GM23248 (cell line): ENCODE data around the gene SEMA4G. TPM values are rescaled to one million over a fixed set of nuclear protein-coding genes. Genes with fewer than 3 reads are reported as not detected.
A peak's percentile ranks its signal among the peaks of the same experiment; 100 is the strongest.

ENCODE experiments used
- DNase-seq: peaks from one replicate; pipeline ENCODE4 v3.0.0-alpha.2; 2015
- H2AFZ ChIP-seq: fragments of 200-600 bp; sonication (generic); 2 replicates; pipeline ENCODE4 v1.6.1; 2016; ENCODE audit warnings: antibody characterized with exemption
- H3F3A ChIP-seq: fragments of 200-600 bp; sonication (generic); 2 replicates; pipeline ENCODE4 v1.6.1; 2016; ENCODE audit warnings: mild to moderate bottlenecking, antibody characterized with exemption, mixed run types; ENCODE audit not compliant: insufficient read depth
- H3K27ac ChIP-seq: fragments of 200-600 bp; sonication (generic); 2 replicates; pipeline ENCODE4 v1.5.1; 2016; ENCODE audit warnings: mild to moderate bottlenecking
- H3K27me3 ChIP-seq: fragments of 200-600 bp; sonication (generic); replicated peaks from 2 replicates; pipeline ENCODE4 v1.6.1; 2016; ENCODE audit warnings: mild to moderate bottlenecking; ENCODE audit not compliant: insufficient read depth
- H3K36me3 ChIP-seq: fragments of 200-600 bp; sonication (generic); 2 replicates; pipeline ENCODE4 v1.6.1; 2016; ENCODE audit warnings: low read depth, mild to moderate bottlenecking
- H3K4me1 ChIP-seq: fragments of 200-600 bp; sonication (generic); 2 replicates; pipeline ENCODE4 v1.6.1; 2016; ENCODE audit warnings: mild to moderate bottlenecking; ENCODE audit not compliant: insufficient read depth
- H3K4me2 ChIP-seq: fragments of 200-600 bp; sonication (generic); one replicate; pipeline ENCODE4 v1.6.1; 2016; ENCODE audit warnings: mild to moderate bottlenecking; ENCODE audit not compliant: unreplicated experiment
- H3K4me3 ChIP-seq: fragments of 200-600 bp; sonication (generic); 2 replicates; pipeline ENCODE4 v1.5.1; 2016; ENCODE audit warnings: mild to moderate bottlenecking
- H3K79me2 ChIP-seq: fragments of 200-600 bp; sonication (generic); 2 replicates; pipeline ENCODE4 v1.6.1; 2016; ENCODE audit warnings: mild to moderate bottlenecking; ENCODE audit not compliant: insufficient read depth
- H3K9ac ChIP-seq: fragments of 200-600 bp; sonication (generic); 2 replicates; pipeline ENCODE4 v1.6.1; 2016; ENCODE audit warnings: mild to moderate bottlenecking
- H3K9me2 ChIP-seq: fragments of 200-600 bp; sonication (generic); 2 replicates; pipeline ENCODE4 v1.6.1; 2016; ENCODE audit warnings: mixed run types, mild to moderate bottlenecking, moderate library complexity; ENCODE audit not compliant: insufficient read depth
- H3K9me3 ChIP-seq: fragments of 200-600 bp; sonication (generic); one replicate; pipeline ENCODE4 v1.6.1; 2017; ENCODE audit warnings: low read depth
- H4K20me1 ChIP-seq: fragments of 200-600 bp; sonication (generic); 2 replicates; pipeline ENCODE4 v1.6.0; 2016; ENCODE audit not compliant: insufficient read depth
- EZH2 ChIP-seq: fragments of 200-600 bp; sonication (generic); IDR thresholded peaks from 2 replicates; pipeline ENCODE4 v1.6.1; 2018; ENCODE audit warnings: antibody characterized with exemption, mild to moderate bottlenecking; ENCODE audit not compliant: insufficient read depth, poor library complexity, severe bottlenecking
- EZH2phosphoT487 ChIP-seq: fragments of 200-600 bp; sonication (generic); IDR thresholded peaks from 2 replicates; pipeline ENCODE4 v1.6.1; 2018; ENCODE audit warnings: antibody characterized with exemption, moderate library complexity, mild to moderate bottlenecking, low read depth; ENCODE audit not compliant: insufficient read depth
- WGBS, 2 experiments: methylation state at CpG; one replicate each; pipeline ENCODE4 v1.1.6; 2015 to 2017; ENCODE audit warnings: low lambda C conversion rate in 2 of 2, low coverage in 1 of 2; ENCODE audit errors: missing lambda C conversion rate in 2 of 2; 5-methylcytosine and 5-hydroxymethylcytosine counted together
- in situ Hi-C: fragments of 300-500 bp; cut with MboI; formaldehyde crosslinking; loops from 2 replicates; pipeline ENCODE4 v1.15.0; 2020
- polyA plus RNA-seq: library from polyadenylated mRNA; unstranded; fragments of >200 nt; fragmentation: Nextera tagmentation; extraction: Ambion mirVana; gene quantifications from 2 replicates; pipeline ENCODE4 v1.2.1, GENCODE V29; 2016
- total RNA-seq: library from RNA; depleted of rRNA; stranded (reverse); fragments of >200 nt; shearing (Covaris generic); gene quantifications from 2 replicates; pipeline ENCODE4 v1.2.3, GENCODE V29; 2014

The SEMA4G gene
- total and polyA plus RNA-seq, 2 experiments from 2014 or later: 0.11 to 1.1 TPM

DNA sequence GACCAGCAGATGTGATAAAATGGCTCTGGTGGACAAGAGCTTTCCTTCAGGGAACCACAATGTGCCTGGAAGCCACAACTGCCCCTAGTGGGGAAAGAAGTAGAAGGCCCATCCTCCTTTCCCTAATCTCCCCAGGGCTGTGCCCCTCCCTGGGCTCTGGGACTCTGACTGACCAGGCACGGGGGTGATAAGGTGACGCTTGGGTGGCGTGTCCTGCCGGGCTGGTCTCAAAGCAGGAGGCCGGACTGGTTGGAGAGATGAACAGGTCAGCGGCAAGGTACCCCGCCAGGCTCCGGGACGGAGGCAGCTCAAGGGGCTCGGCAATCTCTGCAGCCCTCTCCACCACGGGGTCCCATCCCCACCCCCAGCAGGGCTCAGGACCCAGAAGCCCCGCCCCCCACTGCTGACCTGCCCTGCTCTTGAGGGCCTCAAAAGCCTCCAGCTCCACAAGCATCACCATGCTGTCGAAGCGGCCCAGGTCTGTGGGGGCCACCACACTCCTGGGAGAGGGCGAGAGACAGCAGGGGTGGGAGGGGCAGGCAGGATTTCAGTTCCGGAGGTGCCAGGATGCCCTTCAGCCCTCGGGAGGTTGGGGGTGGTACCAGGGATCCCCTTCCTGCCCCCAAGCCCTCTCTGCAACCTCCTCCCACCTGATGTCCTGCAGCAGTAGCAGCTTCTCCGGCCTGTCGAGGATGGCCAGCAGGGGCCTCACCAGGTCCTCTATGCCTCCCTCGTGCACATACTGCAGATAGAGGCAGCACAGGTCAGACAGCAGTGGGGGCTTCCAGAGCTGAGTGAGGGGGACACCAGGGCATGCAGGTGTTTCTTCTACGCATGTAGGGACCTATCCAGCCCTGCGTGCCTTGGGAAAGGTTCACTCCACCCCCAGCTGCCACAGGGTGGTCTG, 42.5 kb downstream of the SEMA4G start:
- no peaks in the 10 kb centered on the region for H3K9me3 ChIP-seq
- H3K27ac ChIP-seq: peak overlapping the region; percentile 73
- TF ChIP-seq EZH2: no peak
- no peak for TF ChIP-seq EZH2phosphoT487
- in situ Hi-C loops: no loop called here
- H3K4me2 ChIP-seq: no peak overlapping the region
- H3K36me3 ChIP-seq: 0 out of 2 replicates have a peak, but pooled peaks cover 5% of the 10 kb centered on the region
- peaks cover 20% of the 10 kb centered on the region; the same call in 1 of the 2 replicates for H3F3A ChIP-seq
- no peak overlapping the region for H3K4me3 ChIP-seq
- H4K20me1 ChIP-seq: no peaks in the 10 kb centered on the region
- WGBS, 2 experiments: 68 to 71% methylated on average over 21 of the region's 22 CpGs
- no peaks in the 10 kb centered on the region for H3K79me2 ChIP-seq
- no peaks in the 10 kb centered on the region for H3K27me3 ChIP-seq
- peak; percentile 52 for DNase-seq
- H2AFZ ChIP-seq: 0 out of 2 replicates have a peak overlapping the region, but pooled peaks have one; percentile 69
- H3K9me2 ChIP-seq: no peaks in the 10 kb centered on the region
- peaks cover 20% of the 10 kb centered on the region for H3K4me1 ChIP-seq
- peak overlapping the region; percentile 34; the same call in 1 of the 2 replicates for H3K9ac ChIP-seq

GRCh38 chr10:101012525-101013364, 43.4 kb downstream of the SEMA4G start:
- Histone ChIP-seq H2AFZ (peak overlapping the region; percentile 69), H4K20me1 (no peaks in the 10 kb centered on the region), H3K79me2 (no peaks in the 10 kb centered on the region), H3K27me3 (no peaks in the 10 kb centered on the region), H3F3A (peaks cover 20% of the 10 kb centered on the region; the same call in 1 of the 2 replicates), H3K27ac (peak overlapping the region; percentile 73), H3K4me2 (peak overlapping the region; percentile 37), H3K4me3 (no peak overlapping the region), H3K4me1 (peaks cover 20% of the 10 kb centered on the region), H3K9me3 (no peaks in the 10 kb centered on the region), H3K9ac (peak overlapping the region; percentile 34), H3K36me3 (no peaks in the 10 kb centered on the region), H3K9me2 (no peaks in the 10 kb centered on the region)
- TF ChIP-seq EZH2 (no peak), EZH2phosphoT487 (no peak)
- DNase-seq: peak; percentile 96
- 11 to 12% methylated on average over 14 of the region's 14 CpGs for WGBS, 2 experiments
- in situ Hi-C loops: no loop called here

GRCh38 chr10:101013365-101013825, 44.1 kb downstream of the SEMA4G start:
- no peak for DNase-seq
- H3K4me1 ChIP-seq: peaks cover 20% of the 10 kb centered on the region
- H3K27me3 ChIP-seq: no peaks in the 10 kb centered on the region
- H3K4me3 ChIP-seq: no peak overlapping the region
- no peaks in the 10 kb centered on the region for H4K20me1 ChIP-seq
- peak overlapping the region; percentile 31; the same call in 1 of the 2 replicates for H3K9ac ChIP-seq
- WGBS, 2 experiments: 42 to 46% methylated on average over 9 of the region's 9 CpGs
- peak overlapping the region; percentile 69; the same call in 1 of the 2 replicates for H2AFZ ChIP-seq
- TF ChIP-seq EZH2phosphoT487: no peak
- no peak for TF ChIP-seq EZH2
- in situ Hi-C loops: no loop called here
- H3F3A ChIP-seq: peaks cover 20% of the 10 kb centered on the region; the same call in 1 of the 2 replicates
- no peaks in the 10 kb centered on the region for H3K9me2 ChIP-seq
- no peaks in the 10 kb centered on the region for H3K79me2 ChIP-seq
- no peaks in the 10 kb centered on the region for H3K9me3 ChIP-seq
- H3K4me2 ChIP-seq: peak overlapping the region; percentile 33
- peak overlapping the region; percentile 73 for H3K27ac ChIP-seq
- H3K36me3 ChIP-seq: no peaks in the 10 kb centered on the region
